Measurements from ENCODE around the gene SYT1.

SYT1 gene

GRCh38 chr12:79274501-79275064 is 410.0 kb downstream of the SYT1 start:
- no peak for DNase-seq (ENCODE audit: low read depth in 4 of 4, low spot score in 1 of 4)

GRCh38 chr12:79275631-79276030 is 411.1 kb downstream of the SYT1 start:
- no peak for DNase-seq (ENCODE audit: low read depth in 4 of 4, low spot score in 1 of 4)

- no peak for DNase-seq (ENCODE audit: low read depth in 4 of 4, low spot score in 1 of 4)
Observed at GRCh38 chr12:79283364-79283763, 418.8 kb downstream of the SYT1 start.

GRCh38 chr12:79288911-79289310 is 424.3 kb downstream of the SYT1 start:
- DNase-seq (ENCODE audit: low read depth in 4 of 4, low spot score in 1 of 4): no peak

- no peak for DNase-seq (ENCODE audit: low read depth in 4 of 4, low spot score in 1 of 4)
Observed at GRCh38 chr12:79291711-79292110, 427.1 kb downstream of the SYT1 start.

GRCh38 chr12:79294590-79294989 is 430.0 kb downstream of the SYT1 start:
- DNase-seq (ENCODE audit: low read depth in 4 of 4, low spot score in 1 of 4): no peak

GRCh38 chr12:79295572-79295971 is 431.0 kb downstream of the SYT1 start:
- DNase-seq (ENCODE audit: low read depth in 4 of 4, low spot score in 1 of 4): no peak

- DNase-seq (ENCODE audit: low read depth in 4 of 4, low spot score in 1 of 4): no peak
Observed at GRCh38 chr12:79296133-79296532, 431.6 kb downstream of the SYT1 start.

- no peak for DNase-seq (ENCODE audit: low read depth in 4 of 4, low spot score in 1 of 4)
Observed at GRCh38 chr12:79296871-79297270, 432.3 kb downstream of the SYT1 start.

- DNase-seq (ENCODE audit: low read depth in 4 of 4, low spot score in 1 of 4): no peak
Observed at GRCh38 chr12:79298506-79298905, 433.9 kb downstream of the SYT1 start.

GRCh38 chr12:79299447-79300198 is 435.0 kb downstream of the SYT1 start:
- DNase-seq (ENCODE audit: low read depth in 4 of 4, low spot score in 1 of 4): no peak

- DNase-seq (ENCODE audit: low read depth in 4 of 4, low spot score in 1 of 4): no peak
Observed at GRCh38 chr12:79300199-79300568, 435.6 kb downstream of the SYT1 start.

GRCh38 chr12:79301181-79301580 is 436.6 kb downstream of the SYT1 start:
- DNase-seq (ENCODE audit: low read depth in 4 of 4, low spot score in 1 of 4): no peak

- DNase-seq (ENCODE audit: low read depth in 4 of 4, low spot score in 1 of 4): no peak
Observed at GRCh38 chr12:79302162-79302814, 437.7 kb downstream of the SYT1 start.

GRCh38 chr12:79307340-79307739 is 442.8 kb downstream of the SYT1 start:
- DNase-seq (ENCODE audit: low read depth in 4 of 4, low spot score in 1 of 4): no peak

- DNase-seq (ENCODE audit: low read depth in 4 of 4, low spot score in 1 of 4): no peak
Observed at GRCh38 chr12:79309039-79309438, 444.5 kb downstream of the SYT1 start.

GRCh38 chr12:79317179-79317847 is 452.7 kb downstream of the SYT1 start:
- no peak for DNase-seq (ENCODE audit: low read depth in 4 of 4, low spot score in 1 of 4)

- no peak for DNase-seq (ENCODE audit: low read depth in 4 of 4, low spot score in 1 of 4)
Observed at GRCh38 chr12:79322905-79323304, 458.3 kb downstream of the SYT1 start.

- DNase-seq (ENCODE audit: low read depth in 4 of 4, low spot score in 1 of 4): no peak
Observed at GRCh38 chr12:79324571-79324970, 460.0 kb downstream of the SYT1 start.

GRCh38 chr12:79326222-79326621 is 461.6 kb downstream of the SYT1 start:
- no peak for DNase-seq (ENCODE audit: low read depth in 4 of 4, low spot score in 1 of 4)

- no peak for DNase-seq (ENCODE audit: low read depth in 4 of 4, low spot score in 1 of 4)
Observed at GRCh38 chr12:79326663-79327062, 462.1 kb downstream of the SYT1 start.

GRCh38 chr12:79327465-79327864 is 462.9 kb downstream of the SYT1 start:
- DNase-seq (ENCODE audit: low read depth in 4 of 4, low spot score in 1 of 4): no peak
